Effector memory CD8-positive, alpha-beta T cell (primary cell): Measurements from ENCODE around the gene FAM53B.
"Not testable (repeated sequence)": the region's sequence is repeated elsewhere in the genome, so short reads cannot be mapped to it uniquely, and the experiment has no call there.

ENCODE experiments used
- ATAC-seq: fragments of 150-1000 bp; cut with Tn5 transposase; replicated peaks from 2 replicates; pipeline ENCODE4 v1.10.0; 2021; ENCODE audit warnings: mild to moderate bottlenecking, moderate library complexity
- DNase-seq, 3 experiments: peaks; one replicate each; pipeline ENCODE4 v3.0.0; 2021
- H3K27ac Mint-ChIP-seq, 2 donors: one replicate each; pipeline ENCODE4 v1.8.0; 2022; ENCODE audit warnings: mild to moderate bottlenecking in 2 of 2, mixed read lengths in 2 of 2, moderate library complexity in 2 of 2
- H3K27me3 Mint-ChIP-seq, 2 donors: one replicate each; pipeline ENCODE4 v1.8.0; 2022; ENCODE audit warnings: mixed read lengths in 2 of 2
- H3K36me3 Mint-ChIP-seq: one replicate; pipeline ENCODE4 v1.8.0; 2022; ENCODE audit warnings: mild to moderate bottlenecking, moderate library complexity, mixed read lengths; ENCODE audit not compliant: insufficient read depth
- H3K4me1 Mint-ChIP-seq, 2 donors: one replicate each; pipeline ENCODE4 v1.8.0; 2022; ENCODE audit warnings: low read depth in 2 of 2, mixed read lengths in 2 of 2
- H3K4me3 Mint-ChIP-seq, 2 donors: one replicate each; pipeline ENCODE4 v1.8.0; 2022; ENCODE audit warnings: mild to moderate bottlenecking in 2 of 2, mixed read lengths in 2 of 2, moderate library complexity in 2 of 2
- H3K9me3 Mint-ChIP-seq, 2 donors: one replicate each; pipeline ENCODE4 v1.8.0; 2022; ENCODE audit warnings: mixed read lengths in 2 of 2

FAM53B gene

GRCh38 chr10:124588341-124588735 lies 155.8 kb downstream of the FAM53B start:
- not testable (repeated sequence) for DNase-seq, H3K9me3 Mint-ChIP-seq, ATAC-seq, H3K4me1 Mint-ChIP-seq, H3K4me3 Mint-ChIP-seq, H3K27ac Mint-ChIP-seq, H3K27me3 Mint-ChIP-seq
- H3K36me3 Mint-ChIP-seq, result peaks cover 12% of the 10 kb centered on the region

GRCh38 chr10:124587811-124588211 lies 156.4 kb downstream of the FAM53B start:
- H3K4me3 Mint-ChIP-seq, result no peak overlapping the region
- no peak for ATAC-seq
- no peaks in the 10 kb centered on the region for H3K27me3 Mint-ChIP-seq
- peaks cover 0 to 5% of the 10 kb centered on the region in 2 donors for H3K4me1 Mint-ChIP-seq
- no peak overlapping the region for H3K27ac Mint-ChIP-seq
- H3K36me3 Mint-ChIP-seq, result peaks cover 12% of the 10 kb centered on the region
- DNase-seq, result no peak
- no peaks in the 10 kb centered on the region for H3K9me3 Mint-ChIP-seq

- H3K4me1 Mint-ChIP-seq, result peaks cover 0 to 2% of the 10 kb centered on the region in 2 donors
- H3K27me3 Mint-ChIP-seq, result no peaks in the 10 kb centered on the region
- no peak overlapping the region for H3K27ac Mint-ChIP-seq
- no peaks in the 10 kb centered on the region for H3K9me3 Mint-ChIP-seq
- no peak for DNase-seq
- H3K4me3 Mint-ChIP-seq, result no peak overlapping the region
- H3K36me3 Mint-ChIP-seq, result peaks cover 16% of the 10 kb centered on the region
- no peak for ATAC-seq
Observed at GRCh38 chr10:124586142-124586541, 158.0 kb downstream of the FAM53B start.

- Mint-ChIP-seq H3K27ac (no peak overlapping the region), H3K4me1 (peaks cover 0 to 8% of the 10 kb centered on the region in 2 donors), H3K4me3 (no peak overlapping the region), H3K27me3 (no peaks in the 10 kb centered on the region), H3K36me3 (peaks cover 20% of the 10 kb centered on the region), H3K9me3 (no peaks in the 10 kb centered on the region)
- ATAC-seq (no peak), DNase-seq (no peak)
Observed at GRCh38 chr10:124579011-124579399, 165.2 kb downstream of the FAM53B start.

- Mint-ChIP-seq H3K4me3 (no peak overlapping the region), H3K4me1 (peaks cover 0 to 8% of the 10 kb centered on the region in 2 donors), H3K27me3 (no peaks in the 10 kb centered on the region), H3K36me3 (peaks cover 20% of the 10 kb centered on the region), H3K9me3 (no peaks in the 10 kb centered on the region), H3K27ac (peak overlapping the region in 1 of 2 donors; percentile 77)
- no peak for ATAC-seq
- DNase-seq, result no peak
Observed at GRCh38 chr10:124578231-124579010, 165.8 kb downstream of the FAM53B start.

GRCh38 chr10:124577651-124578050 lies 166.5 kb downstream of the FAM53B start:
- Mint-ChIP-seq H3K27ac (peak overlapping the region in 1 of 2 donors; percentile 57), H3K4me1 (peaks cover 0 to 8% of the 10 kb centered on the region in 2 donors), H3K27me3 (no peaks in the 10 kb centered on the region), H3K36me3 (peaks cover 20% of the 10 kb centered on the region), H3K9me3 (no peaks in the 10 kb centered on the region), H3K4me3 (no peak overlapping the region)
- ATAC-seq (no peak), DNase-seq (no peak)

GRCh38 chr10:124576526-124577420 lies 167.4 kb downstream of the FAM53B start:
- Mint-ChIP-seq H3K27ac (peak overlapping the region in 1 of 2 donors; percentile 31), H3K4me3 (no peak overlapping the region), H3K9me3 (no peaks in the 10 kb centered on the region), H3K27me3 (no peaks in the 10 kb centered on the region), H3K36me3 (peaks cover 20% of the 10 kb centered on the region), H3K4me1 (peaks cover 0 to 8% of the 10 kb centered on the region in 2 donors)
- DNase-seq (no peak), ATAC-seq (no peak)

GRCh38 chr10:124575107-124576035 lies 168.8 kb downstream of the FAM53B start:
- DNase-seq (no peak), ATAC-seq (no peak)
- Mint-ChIP-seq H3K27me3 (no peaks in the 10 kb centered on the region), H3K4me3 (no peak overlapping the region), H3K36me3 (peaks cover 12% of the 10 kb centered on the region), H3K27ac (peak overlapping the region; percentile 46 to 56), H3K9me3 (no peaks in the 10 kb centered on the region), H3K4me1 (peaks cover 0 to 10% of the 10 kb centered on the region in 2 donors)

GRCh38 chr10:124574456-124575070 lies 169.6 kb downstream of the FAM53B start:
- H3K4me1 Mint-ChIP-seq, result peaks cover 0 to 10% of the 10 kb centered on the region in 2 donors
- peaks cover 12% of the 10 kb centered on the region for H3K36me3 Mint-ChIP-seq
- no peak overlapping the region for H3K4me3 Mint-ChIP-seq
- no peak for ATAC-seq
- H3K27me3 Mint-ChIP-seq, result no peaks in the 10 kb centered on the region
- peak overlapping the region; percentile 38 to 46 for H3K27ac Mint-ChIP-seq
- DNase-seq, result no peak
- no peaks in the 10 kb centered on the region for H3K9me3 Mint-ChIP-seq

GRCh38 chr10:124573726-124574455 lies 170.3 kb downstream of the FAM53B start:
- Mint-ChIP-seq H3K4me1 (peaks cover 0 to 10% of the 10 kb centered on the region in 2 donors), H3K27me3 (no peaks in the 10 kb centered on the region), H3K9me3 (no peaks in the 10 kb centered on the region), H3K36me3 (peaks cover 11% of the 10 kb centered on the region), H3K4me3 (no peak overlapping the region), H3K27ac (peak overlapping the region; percentile 38 to 46)
- DNase-seq (no peak), ATAC-seq (no peak)

- DNase-seq, result no peak
- Mint-ChIP-seq H3K9me3 (no peaks in the 10 kb centered on the region), H3K4me1 (peaks cover 0 to 7% of the 10 kb centered on the region in 2 donors), H3K27ac (peak overlapping the region in 1 of 2 donors; percentile 11), H3K36me3 (peaks cover 3% of the 10 kb centered on the region), H3K4me3 (no peak overlapping the region), H3K27me3 (no peaks in the 10 kb centered on the region)
- no peak for ATAC-seq
Observed at GRCh38 chr10:124572751-124573150, 171.4 kb downstream of the FAM53B start.

GRCh38 chr10:124570646-124571045 lies 173.5 kb downstream of the FAM53B start:
- DNase-seq (no peak), ATAC-seq (no peak)
- Mint-ChIP-seq H3K27ac (no peak overlapping the region), H3K9me3 (no peaks in the 10 kb centered on the region), H3K4me1 (peaks cover 0 to 5% of the 10 kb centered on the region in 2 donors), H3K36me3 (peaks cover 3% of the 10 kb centered on the region), H3K4me3 (no peak overlapping the region), H3K27me3 (no peaks in the 10 kb centered on the region)
